Measurements from ENCODE around the gene LRRC41. TPM values are rescaled to one million over a fixed set of nuclear protein-coding genes. Genes with fewer than 3 reads are reported as not detected.

The LRRC41 gene
- total and polyA plus RNA-seq, 2 experiments from 2014 or later = 20.1 to 69.4 TPM

GRCh38 chr1:46306159-46306530, 2.7 kb upstream of the LRRC41 start:
- Histone ChIP-seq H2AFZ (no peak overlapping the region), H3K36me3 (ENCODE audit: insufficient read depth) (peaks cover 24% of the 10 kb centered on the region), H3K4me2 (peak overlapping the region; percentile 61), H3K9me2 (ENCODE audit: insufficient read depth) (no peaks in the 10 kb centered on the region), H3K27ac (ENCODE audit: low read depth) (no peak overlapping the region; the same call in 1 of the 2 replicates), H3K4me1 (ENCODE audit: insufficient read depth) (peaks cover 47% of the 10 kb centered on the region), H3K79me2 (replicated peaks; ENCODE audit: insufficient read depth) (peaks cover 83% of the 10 kb centered on the region), H3F3A (replicated peaks; ENCODE audit: low read depth) (peaks cover 25% of the 10 kb centered on the region), H4K20me1 (replicated peaks; ENCODE audit: insufficient read depth) (peaks cover 49% of the 10 kb centered on the region), H3K4me3 (peak overlapping the region; percentile 32), H3K27me3 (ENCODE audit: insufficient read depth) (no peaks in the 10 kb centered on the region)
- peaks cover 64% of the 10 kb centered on the region for H3K36me3 Mint-ChIP-seq (ENCODE audit: low read depth)
- H3K4me1 Mint-ChIP-seq = peaks cover 40% of the 10 kb centered on the region
- H3K27me3 Mint-ChIP-seq (ENCODE audit: insufficient read depth, low read depth, poor library complexity) = peaks cover 11% of the 10 kb centered on the region
- no peak for DNase-seq (ENCODE audit: low spot score)
- H3K4me3 Mint-ChIP-seq = peak overlapping the region; percentile 56
- H3K9me3 Mint-ChIP-seq = peaks cover 7% of the 10 kb centered on the region
- peak overlapping the region; percentile 27; the same call in 1 of the 2 replicates for H3K27ac Mint-ChIP-seq
- TF ChIP-seq STAT1 (IDR thresholded peaks at IDR 0.05; ENCODE audit: unreplicated experiment) = no peak
- no peak for TF ChIP-seq CTCF (conservative IDR thresholded peaks at IDR 0.05; ENCODE audit: low read depth in 2 of 2)
- TF ChIP-seq ETS1 (IDR thresholded peaks at IDR 0.05) = no peak
- TF ChIP-seq EZH2 (IDR thresholded peaks at IDR 0.05; ENCODE audit: low read depth, unreplicated experiment) = no peak
- TF ChIP-seq ZNF462 (CRISPR knock-in tag; IDR thresholded peaks at IDR 0.05) = no peak
- TF ChIP-seq CREB1 (CRISPR knock-in tag; IDR thresholded peaks at IDR 0.05; ENCODE audit: low read depth) = no peak
- no peak for TF ChIP-seq REST (IDR thresholded peaks at IDR 0.05; ENCODE audit: unreplicated experiment)
- TF ChIP-seq ZNF114 (CRISPR knock-in tag; IDR thresholded peaks at IDR 0.05) = no peak
- no peak for TF ChIP-seq JUNB (IDR thresholded peaks at IDR 0.05; ENCODE audit: unreplicated experiment)
- no peak for TF ChIP-seq POLR2AphosphoS5 (IDR thresholded peaks at IDR 0.05; ENCODE audit: low read depth)
- no peak for TF ChIP-seq NANOG (IDR thresholded peaks at IDR 0.05; ENCODE audit: borderline replicate concordance)
- TF ChIP-seq EZH2phosphoT487 (IDR thresholded peaks at IDR 0.05; ENCODE audit: unreplicated experiment) = no peak
- TF ChIP-seq ZNF331 (CRISPR knock-in tag; IDR thresholded peaks at IDR 0.05; ENCODE audit: low read depth) = no peak
- no peak for ATAC-seq

Measured in GM23338 (cell line).